GM23248 (cell line): ENCODE measurements around the gene SLC29A3. TPM values are rescaled to one million over a fixed set of nuclear protein-coding genes. Genes with fewer than 3 reads are reported as not detected.

Experiments
- DNase-seq: peaks from one replicate; pipeline ENCODE4 v3.0.0-alpha.2; 2015
- H2AFZ ChIP-seq: fragments of 200-600 bp; sonication (generic); 2 replicates; pipeline ENCODE4 v1.6.1; 2016; ENCODE audit warnings: antibody characterized with exemption
- H3F3A ChIP-seq: fragments of 200-600 bp; sonication (generic); 2 replicates; pipeline ENCODE4 v1.6.1; 2016; ENCODE audit warnings: mild to moderate bottlenecking, antibody characterized with exemption, mixed run types; ENCODE audit not compliant: insufficient read depth
- H3K27ac ChIP-seq: fragments of 200-600 bp; sonication (generic); 2 replicates; pipeline ENCODE4 v1.5.1; 2016; ENCODE audit warnings: mild to moderate bottlenecking
- H3K27me3 ChIP-seq: fragments of 200-600 bp; sonication (generic); replicated peaks from 2 replicates; pipeline ENCODE4 v1.6.1; 2016; ENCODE audit warnings: mild to moderate bottlenecking; ENCODE audit not compliant: insufficient read depth
- H3K36me3 ChIP-seq: fragments of 200-600 bp; sonication (generic); 2 replicates; pipeline ENCODE4 v1.6.1; 2016; ENCODE audit warnings: low read depth, mild to moderate bottlenecking
- H3K4me1 ChIP-seq: fragments of 200-600 bp; sonication (generic); 2 replicates; pipeline ENCODE4 v1.6.1; 2016; ENCODE audit warnings: mild to moderate bottlenecking; ENCODE audit not compliant: insufficient read depth
- H3K4me2 ChIP-seq: fragments of 200-600 bp; sonication (generic); one replicate; pipeline ENCODE4 v1.6.1; 2016; ENCODE audit warnings: mild to moderate bottlenecking; ENCODE audit not compliant: unreplicated experiment
- H3K4me3 ChIP-seq: fragments of 200-600 bp; sonication (generic); 2 replicates; pipeline ENCODE4 v1.5.1; 2016; ENCODE audit warnings: mild to moderate bottlenecking
- H3K79me2 ChIP-seq: fragments of 200-600 bp; sonication (generic); 2 replicates; pipeline ENCODE4 v1.6.1; 2016; ENCODE audit warnings: mild to moderate bottlenecking; ENCODE audit not compliant: insufficient read depth
- H3K9ac ChIP-seq: fragments of 200-600 bp; sonication (generic); 2 replicates; pipeline ENCODE4 v1.6.1; 2016; ENCODE audit warnings: mild to moderate bottlenecking
- H3K9me2 ChIP-seq: fragments of 200-600 bp; sonication (generic); 2 replicates; pipeline ENCODE4 v1.6.1; 2016; ENCODE audit warnings: mixed run types, mild to moderate bottlenecking, moderate library complexity; ENCODE audit not compliant: insufficient read depth
- H3K9me3 ChIP-seq: fragments of 200-600 bp; sonication (generic); one replicate; pipeline ENCODE4 v1.6.1; 2017; ENCODE audit warnings: low read depth
- H4K20me1 ChIP-seq: fragments of 200-600 bp; sonication (generic); 2 replicates; pipeline ENCODE4 v1.6.0; 2016; ENCODE audit not compliant: insufficient read depth
- EZH2 ChIP-seq: fragments of 200-600 bp; sonication (generic); IDR thresholded peaks from 2 replicates; pipeline ENCODE4 v1.6.1; 2018; ENCODE audit warnings: antibody characterized with exemption, mild to moderate bottlenecking; ENCODE audit not compliant: insufficient read depth, poor library complexity, severe bottlenecking
- EZH2phosphoT487 ChIP-seq: fragments of 200-600 bp; sonication (generic); IDR thresholded peaks from 2 replicates; pipeline ENCODE4 v1.6.1; 2018; ENCODE audit warnings: antibody characterized with exemption, moderate library complexity, mild to moderate bottlenecking, low read depth; ENCODE audit not compliant: insufficient read depth
- WGBS, 2 experiments: methylation state at CpG; one replicate each; pipeline ENCODE4 v1.1.6; 2015 to 2017; ENCODE audit warnings: low lambda C conversion rate in 2 of 2, low coverage in 1 of 2; ENCODE audit errors: missing lambda C conversion rate in 2 of 2; 5-methylcytosine and 5-hydroxymethylcytosine counted together
- in situ Hi-C: fragments of 300-500 bp; cut with MboI; formaldehyde crosslinking; loops from 2 replicates; pipeline ENCODE4 v1.15.0; 2020
- polyA plus RNA-seq: library from polyadenylated mRNA; unstranded; fragments of >200 nt; fragmentation: Nextera tagmentation; extraction: Ambion mirVana; gene quantifications from 2 replicates; pipeline ENCODE4 v1.2.1, GENCODE V29; 2016
- total RNA-seq: library from RNA; depleted of rRNA; stranded (reverse); fragments of >200 nt; shearing (Covaris generic); gene quantifications from 2 replicates; pipeline ENCODE4 v1.2.3, GENCODE V29; 2014

Gene SLC29A3
- total and polyA plus RNA-seq, 2 experiments from 2014 or later = 1.9 to 7.3 TPM

- Histone ChIP-seq H3K4me2 (no peak overlapping the region), H3K4me3 (no peak overlapping the region), H4K20me1 (no peaks in the 10 kb centered on the region), H3K27ac (no peak overlapping the region), H3K4me1 (peaks cover 11% of the 10 kb centered on the region), H3K27me3 (no peaks in the 10 kb centered on the region), H3K79me2 (no peaks in the 10 kb centered on the region), H3K36me3 (no peaks in the 10 kb centered on the region), H3F3A (no peaks in the 10 kb centered on the region), H3K9me2 (no peaks in the 10 kb centered on the region), H3K9ac (no peak overlapping the region), H3K9me3 (no peaks in the 10 kb centered on the region), H2AFZ (no peak overlapping the region)
- WGBS, 2 experiments = 64 to 65% methylated on average over 6 of the region's 6 CpGs
- DNase-seq = no peak
- in situ Hi-C loops = no loop called here
- TF ChIP-seq EZH2 (no peak), EZH2phosphoT487 (no peak)
Observed at GRCh38 chr10:71317739-71318138, 1.3 kb upstream of the SLC29A3 start.

- Histone ChIP-seq H3K27ac (no peak overlapping the region), H3K79me2 (no peaks in the 10 kb centered on the region), H3K36me3 (no peaks in the 10 kb centered on the region), H3F3A (no peaks in the 10 kb centered on the region), H2AFZ (peak overlapping the region; percentile 97), H3K9me2 (no peaks in the 10 kb centered on the region), H3K9me3 (no peaks in the 10 kb centered on the region), H3K9ac (peak overlapping the region; percentile 85), H3K4me1 (no peaks in the 10 kb centered on the region; the same call in 1 of the 2 replicates), H3K27me3 (no peaks in the 10 kb centered on the region), H4K20me1 (no peaks in the 10 kb centered on the region), H3K4me3 (peak overlapping the region; percentile 95), H3K4me2 (peak overlapping the region; percentile 93)
- TF ChIP-seq EZH2phosphoT487 (no peak), EZH2 (no peak)
- WGBS, 2 experiments = 39 to 41% methylated on average over 8 of the region's 8 CpGs
- in situ Hi-C loops = loop anchor here (10.0 kb wide), 1 partner anchor 495 kb away; no protein-coding TSS in a partner anchor
- DNase-seq = no peak
Observed at GRCh38 chr10:71319800-71320392, 837 bp downstream of the SLC29A3 start.

GRCh38 chr10:71320592-71320991, 1.5 kb downstream of the SLC29A3 start:
- Histone ChIP-seq H3K4me3 (no peak overlapping the region), H3K4me2 (no peak overlapping the region), H3F3A (no peaks in the 10 kb centered on the region), H3K9me2 (no peaks in the 10 kb centered on the region), H3K9me3 (no peaks in the 10 kb centered on the region), H3K27me3 (no peaks in the 10 kb centered on the region), H3K27ac (no peak overlapping the region), H3K36me3 (no peaks in the 10 kb centered on the region), H3K9ac (no peak overlapping the region), H4K20me1 (no peaks in the 10 kb centered on the region), H2AFZ (no peak overlapping the region), H3K4me1 (no peaks in the 10 kb centered on the region; the same call in 1 of the 2 replicates), H3K79me2 (no peaks in the 10 kb centered on the region)
- no peak for DNase-seq
- no peak for TF ChIP-seq EZH2phosphoT487
- no peak for TF ChIP-seq EZH2
- in situ Hi-C loops = loop anchor here (10.0 kb wide), 1 partner anchor 494 kb away; no protein-coding TSS in a partner anchor
- 66 to 73% methylated on average over 5 of the region's 5 CpGs for WGBS, 2 experiments

GRCh38 chr10:71321386-71321785, 2.3 kb downstream of the SLC29A3 start:
- H3K4me3 ChIP-seq = no peak overlapping the region
- no peak overlapping the region for H3K27ac ChIP-seq
- no peak overlapping the region for H2AFZ ChIP-seq
- H3K27me3 ChIP-seq = no peaks in the 10 kb centered on the region
- no peaks in the 10 kb centered on the region for H3K36me3 ChIP-seq
- H4K20me1 ChIP-seq = no peaks in the 10 kb centered on the region
- TF ChIP-seq EZH2 = no peak
- no peak for TF ChIP-seq EZH2phosphoT487
- H3K4me1 ChIP-seq = no peaks in the 10 kb centered on the region; the same call in 1 of the 2 replicates
- in situ Hi-C loops = loop anchor here (10.0 kb wide), 1 partner anchor 493 kb away; no protein-coding TSS in a partner anchor
- no peak for DNase-seq
- H3K9ac ChIP-seq = no peak overlapping the region
- H3K9me2 ChIP-seq = no peaks in the 10 kb centered on the region
- no peaks in the 10 kb centered on the region for H3K79me2 ChIP-seq
- no peaks in the 10 kb centered on the region for H3K9me3 ChIP-seq
- no peak overlapping the region for H3K4me2 ChIP-seq
- no peaks in the 10 kb centered on the region for H3F3A ChIP-seq
- WGBS, 2 experiments = 97 to 100% methylated on average over 1 of the region's 1 CpG
